GM21737 (cell line): ENCODE results near the gene SHKBP1.

Experiments
- ATAC-seq: cut with Tn5 transposase; IDR thresholded peaks from one replicate; pipeline ENCODE4 v1.9.1; 2021; ENCODE audit warnings: mild to moderate bottlenecking, moderate library complexity; ENCODE audit not compliant: unreplicated experiment

Gene SHKBP1

GRCh38 chr19:40599902-40600569, 23.4 kb downstream of the SHKBP1 start:
- ATAC-seq, result no peak

DNA sequence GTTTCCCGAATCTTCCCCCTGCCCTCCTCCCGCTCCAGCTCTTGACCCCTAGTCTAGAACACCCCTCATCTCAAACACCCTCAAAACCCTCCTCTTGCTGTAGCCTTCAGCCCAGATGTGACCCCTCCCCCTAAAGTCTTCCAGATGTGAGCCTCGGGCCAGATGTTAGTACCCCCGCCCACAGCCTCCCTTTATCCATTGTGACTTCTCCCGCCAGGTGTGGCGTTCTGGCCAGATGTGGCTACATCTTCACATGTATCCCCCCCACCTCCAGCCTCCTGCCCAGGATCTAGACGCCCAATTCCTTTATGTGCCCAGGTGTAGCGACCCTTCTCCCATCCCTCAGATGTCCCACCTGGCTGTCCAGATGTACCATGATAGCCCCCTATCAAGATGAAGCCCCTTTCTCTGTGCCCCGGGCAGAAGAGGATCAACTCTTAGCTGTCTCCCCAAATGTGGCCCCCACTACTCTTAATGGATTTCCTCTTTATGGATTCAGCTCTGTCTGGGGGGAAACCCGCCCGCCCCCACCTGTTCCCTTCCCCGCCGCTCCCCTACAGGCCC, 24.0 kb downstream of the SHKBP1 start:
- ATAC-seq, result no peak

DNA sequence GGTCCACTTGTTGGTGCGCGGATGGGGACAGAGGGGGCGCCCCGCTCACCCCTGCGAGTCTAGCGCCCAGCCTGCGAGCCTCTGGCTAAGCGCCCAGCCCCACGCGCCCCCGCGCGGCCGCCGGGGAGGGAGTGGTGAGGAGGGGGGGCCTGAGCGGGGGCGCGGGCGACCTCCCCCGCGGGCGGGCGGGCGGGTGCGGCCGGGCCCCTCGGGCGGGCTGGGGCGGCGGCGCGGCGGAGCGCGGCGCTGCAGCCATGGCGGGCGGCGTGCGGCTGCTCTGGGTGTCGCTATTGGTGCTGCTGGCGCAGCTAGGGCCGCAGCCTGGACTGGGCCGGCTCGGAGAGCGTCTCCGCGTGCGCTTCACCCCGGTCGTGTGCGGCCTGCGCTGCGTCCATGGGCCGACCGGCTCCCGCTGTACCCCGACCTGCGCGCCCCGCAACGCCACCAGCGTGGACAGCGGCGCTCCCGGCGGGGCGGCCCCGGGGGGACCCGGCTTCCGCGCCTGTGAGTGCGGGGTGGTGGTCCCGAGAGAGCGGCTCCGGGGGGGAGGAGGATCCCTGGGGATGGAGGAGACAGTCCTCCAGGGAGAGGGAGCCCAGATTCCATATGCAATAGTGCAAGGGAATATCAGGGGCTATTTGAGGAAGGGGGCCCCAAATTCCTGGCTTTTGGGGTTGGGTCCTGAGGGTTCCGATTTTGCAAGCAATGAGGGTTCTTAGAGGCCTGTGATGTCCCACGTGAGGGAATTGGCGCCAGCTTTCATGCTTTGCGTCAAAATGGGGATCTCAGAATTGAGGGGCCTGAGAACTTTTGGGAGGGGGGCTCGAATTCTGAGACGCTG, 24.7 kb downstream of the SHKBP1 start, which contains the start of gene LTBP4:
Gene LTBP4 (plus strand): TSS at position 236 of the 841 bp plus-strand sequence. CDS start 19 bp downstream, at position 255.
- ATAC-seq, result no peak

- ATAC-seq, result no peak
Measured at GRCh38 chr19:40603071-40603388, 26.4 kb downstream of the SHKBP1 start.

GRCh38 chr19:40603389-40604170, 26.9 kb downstream of the SHKBP1 start:
- ATAC-seq, result peak; percentile 63

GRCh38 chr19:40604171-40604646, 27.5 kb downstream of the SHKBP1 start:
- ATAC-seq, result no peak

- ATAC-seq, result no peak
Measured at GRCh38 chr19:40604647-40605215, 28.1 kb downstream of the SHKBP1 start.

GRCh38 chr19:40605216-40605971, 28.7 kb downstream of the SHKBP1 start:
- ATAC-seq, result peak; percentile 27

DNA sequence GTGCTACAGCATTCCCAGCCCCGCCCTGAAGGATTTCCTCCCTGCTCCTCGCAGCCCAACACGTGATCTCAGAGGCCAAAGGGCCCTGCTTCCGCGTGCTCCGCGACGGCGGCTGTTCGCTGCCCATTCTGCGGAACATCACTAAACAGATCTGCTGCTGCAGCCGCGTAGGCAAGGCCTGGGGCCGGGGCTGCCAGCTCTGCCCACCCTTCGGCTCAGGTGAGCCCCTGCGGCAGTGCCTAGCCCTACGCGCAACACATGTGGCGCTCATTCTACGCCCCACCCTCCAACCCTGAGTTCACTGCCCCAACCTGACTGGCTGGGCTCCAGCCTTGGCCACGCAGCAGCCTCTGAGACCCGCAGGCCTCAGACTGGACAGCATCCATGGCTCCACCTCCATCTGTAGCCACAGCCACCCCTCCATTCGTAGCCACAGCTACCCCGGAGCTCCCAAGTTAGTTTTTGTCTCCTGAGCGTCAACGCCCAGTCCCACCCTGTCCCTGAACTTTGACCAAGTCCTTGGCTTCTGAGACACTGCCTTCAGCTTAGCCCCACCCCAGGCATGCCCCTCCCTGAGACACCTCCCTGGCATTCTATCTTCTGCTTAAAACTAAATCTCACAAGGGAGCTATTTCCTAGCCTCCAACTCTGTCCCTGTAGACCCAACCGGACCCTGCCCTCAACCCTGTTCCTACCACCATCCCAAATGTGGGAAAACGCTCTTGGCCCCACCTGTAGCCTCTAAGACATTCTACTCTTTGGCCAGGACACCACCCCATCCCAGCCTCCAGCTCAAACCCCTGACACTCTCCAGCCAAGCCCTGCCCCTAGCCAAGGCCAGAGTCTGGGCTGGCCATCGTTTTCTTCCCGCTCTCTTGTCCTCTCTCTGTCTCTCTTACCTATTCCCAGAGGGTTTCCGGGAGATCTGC, 30.9 kb downstream of the SHKBP1 start:
- no peak for ATAC-seq

DNA sequence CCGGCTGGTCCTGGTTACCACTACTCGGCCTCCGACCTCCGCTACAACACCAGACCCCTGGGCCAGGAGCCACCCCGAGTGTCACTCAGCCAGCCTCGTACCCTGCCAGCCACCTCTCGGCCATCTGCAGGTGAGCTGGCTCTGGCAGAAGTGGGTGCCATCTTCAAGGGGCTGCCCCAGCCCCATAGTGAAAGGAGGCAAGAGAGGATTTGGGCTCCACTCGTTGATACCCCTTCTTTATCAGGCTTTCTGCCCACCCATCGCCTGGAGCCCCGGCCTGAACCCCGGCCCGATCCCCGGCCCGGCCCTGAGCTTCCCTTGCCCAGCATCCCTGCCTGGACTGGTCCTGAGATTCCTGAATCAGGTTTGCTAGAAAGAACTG, 31.6 kb downstream of the SHKBP1 start:
- ATAC-seq, result no peak

DNA sequence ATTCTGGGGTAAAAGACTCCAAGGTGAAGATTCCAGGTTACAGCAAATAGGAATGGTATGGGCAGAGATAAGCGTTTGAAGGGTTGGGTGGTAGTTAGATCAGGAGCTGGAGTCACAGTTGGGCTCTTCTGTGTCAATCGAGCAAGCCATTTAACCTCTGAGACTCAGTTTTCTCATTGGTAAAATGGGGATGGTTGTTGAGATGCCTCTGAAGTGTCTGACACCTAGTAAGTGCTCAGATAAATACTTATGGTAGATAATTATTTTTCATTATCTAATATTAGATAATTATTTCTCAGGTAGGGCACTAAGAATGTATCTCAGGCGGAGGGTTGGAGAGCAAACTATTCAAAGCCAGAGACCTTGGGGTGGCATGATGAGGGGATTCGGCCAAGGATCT, 32.3 kb downstream of the SHKBP1 start:
- ATAC-seq, result no peak

GRCh38 chr19:40609561-40610395, 33.1 kb downstream of the SHKBP1 start:
- peak; percentile 45 for ATAC-seq

- no peak for ATAC-seq
Measured at GRCh38 chr19:40610396-40611064, 33.9 kb downstream of the SHKBP1 start.

- ATAC-seq, result no peak
Measured at GRCh38 chr19:40611096-40611495, 34.4 kb downstream of the SHKBP1 start.

GRCh38 chr19:40611900-40612698, 35.4 kb downstream of the SHKBP1 start:
- ATAC-seq, result no peak

DNA sequence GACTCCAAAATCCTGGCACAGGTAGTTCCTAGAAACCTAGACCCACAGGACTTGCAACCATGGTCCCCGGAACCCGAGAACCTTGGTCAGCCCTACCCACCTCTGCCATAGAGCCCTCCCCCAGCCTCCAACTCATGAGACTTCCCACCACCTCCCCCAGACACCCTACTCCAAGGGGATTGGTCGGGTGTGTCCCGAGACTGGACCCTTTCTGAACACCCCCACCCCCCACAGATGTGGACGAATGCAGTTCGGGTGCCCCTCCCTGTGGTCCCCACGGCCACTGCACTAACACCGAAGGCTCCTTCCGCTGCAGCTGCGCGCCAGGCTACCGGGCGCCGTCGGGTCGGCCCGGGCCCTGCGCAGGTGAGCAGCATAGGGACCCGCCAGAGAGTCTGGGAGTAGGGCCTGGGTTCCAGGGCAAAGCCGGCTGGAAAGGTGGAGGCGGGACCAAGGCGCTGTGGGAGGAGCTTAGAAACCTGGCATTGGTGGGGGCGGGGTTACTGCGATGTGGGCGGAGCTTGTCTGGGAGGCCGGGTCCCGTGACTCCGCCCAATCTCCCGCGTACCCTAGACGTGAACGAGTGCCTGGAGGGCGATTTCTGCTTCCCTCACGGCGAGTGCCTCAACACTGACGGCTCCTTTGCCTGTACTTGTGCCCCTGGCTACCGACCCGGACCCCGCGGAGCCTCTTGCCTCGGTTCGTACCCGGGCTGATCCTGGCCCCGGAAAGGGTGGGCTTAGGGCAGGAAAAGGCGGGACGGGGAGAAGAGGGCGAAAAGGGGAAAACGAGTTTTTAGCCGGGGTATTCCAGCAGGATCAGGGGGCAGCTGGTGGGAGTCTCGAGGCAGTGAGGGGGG, 36.4 kb downstream of the SHKBP1 start:
- ATAC-seq, result no peak
